ENCODE data around the gene TBRG4.

TBRG4 gene

GRCh38 chr7:45105588-45106188, 5.8 kb downstream of the TBRG4 start:
- no peak for TF ChIP-seq CREB1 (IDR thresholded peaks at IDR 0.05; ENCODE audit: low read depth)
- no peak for TF ChIP-seq EGR1 (IDR thresholded peaks at IDR 0.05)
- TF ChIP-seq USF1 (IDR thresholded peaks at IDR 0.05) = no peak
- no peak for TF ChIP-seq MAX (IDR thresholded peaks at IDR 0.05)
- no peak for TF ChIP-seq ZBTB7A (IDR thresholded peaks at IDR 0.05; ENCODE audit: low read depth)
- no peak for TF ChIP-seq TCF12 (IDR thresholded peaks at IDR 0.05; ENCODE audit: low read depth)
- TF ChIP-seq NFIC (IDR thresholded peaks at IDR 0.05) = no peak
- TF ChIP-seq EP300 (IDR thresholded peaks at IDR 0.05; ENCODE audit: borderline replicate concordance) = no peak
- TF ChIP-seq YY1 (IDR thresholded peaks at IDR 0.05; ENCODE audit: low read depth) = no peak
- TF ChIP-seq TEAD4 (IDR thresholded peaks at IDR 0.05) = no peak
- no peak for TF ChIP-seq FOXM1 (IDR thresholded peaks at IDR 0.05; ENCODE audit: borderline replicate concordance, low read depth)
- no peak for TF ChIP-seq CEBPB (IDR thresholded peaks at IDR 0.05)
- TF ChIP-seq TAF1 (IDR thresholded peaks at IDR 0.05; ENCODE audit: low read depth) = no peak
- TF ChIP-seq RAD21 (IDR thresholded peaks at IDR 0.05; ENCODE audit: low read depth) = no peak
- no peak for TF ChIP-seq REST (IDR thresholded peaks at IDR 0.05; ENCODE audit: low read depth)

GRCh38 chr7:45104844-45105587, 6.5 kb downstream of the TBRG4 start:
- TF ChIP-seq EP300 (IDR thresholded peaks at IDR 0.05; ENCODE audit: borderline replicate concordance) = no peak
- TF ChIP-seq MAX (IDR thresholded peaks at IDR 0.05) = no peak
- no peak for TF ChIP-seq TCF12 (IDR thresholded peaks at IDR 0.05; ENCODE audit: low read depth)
- TF ChIP-seq CEBPB (IDR thresholded peaks at IDR 0.05) = no peak
- TF ChIP-seq FOXM1 (IDR thresholded peaks at IDR 0.05; ENCODE audit: borderline replicate concordance, low read depth) = no peak
- no peak for TF ChIP-seq USF1 (IDR thresholded peaks at IDR 0.05)
- TF ChIP-seq EGR1 (IDR thresholded peaks at IDR 0.05) = no peak
- no peak for TF ChIP-seq TEAD4 (IDR thresholded peaks at IDR 0.05)
- no peak for TF ChIP-seq ZBTB7A (IDR thresholded peaks at IDR 0.05; ENCODE audit: low read depth)

GRCh38 chr7:45103958-45104843, 7.3 kb downstream of the TBRG4 start:
- TF ChIP-seq YY1 (IDR thresholded peaks at IDR 0.05; ENCODE audit: low read depth) = no peak
- TF ChIP-seq FOXM1 (IDR thresholded peaks at IDR 0.05; ENCODE audit: borderline replicate concordance, low read depth) = no peak
- no peak for TF ChIP-seq TAF1 (IDR thresholded peaks at IDR 0.05; ENCODE audit: low read depth)
- no peak for TF ChIP-seq REST (IDR thresholded peaks at IDR 0.05; ENCODE audit: low read depth)
- no peak for TF ChIP-seq ZBTB7A (IDR thresholded peaks at IDR 0.05; ENCODE audit: low read depth)
- no peak for TF ChIP-seq TEAD4 (IDR thresholded peaks at IDR 0.05)
- no peak for TF ChIP-seq CEBPB (IDR thresholded peaks at IDR 0.05)
- TF ChIP-seq MAX (IDR thresholded peaks at IDR 0.05) = no peak
- TF ChIP-seq RAD21 (IDR thresholded peaks at IDR 0.05; ENCODE audit: low read depth) = no peak
- TF ChIP-seq TCF12 (IDR thresholded peaks at IDR 0.05; ENCODE audit: low read depth) = no peak
- no peak for TF ChIP-seq USF1 (IDR thresholded peaks at IDR 0.05)
